K562 (cell line): ENCODE data around the gene ERMARD. TPM values are rescaled to one million over a fixed set of nuclear protein-coding genes. Genes with fewer than 3 reads are reported as not detected.

Source experiments
- GATA2 ChIP-seq: sonication (generic); formaldehyde crosslinking; IDR thresholded peaks from 2 replicates; pipeline ENCODE4 v1.4.0; 2020; ENCODE audit warnings: mild to moderate bottlenecking, missing genetic modification reagents
- HOXB6 ChIP-seq: fragments of 250-450 bp; sonication (Bioruptor Pico); IDR thresholded peaks from 2 replicates; pipeline ENCODE4 v1.5.1; 2022; ENCODE audit warnings: mild to moderate bottlenecking, borderline replicate concordance
- PHTF2 ChIP-seq: fragments of 250-450 bp; sonication (Bioruptor Pico); IDR thresholded peaks from 2 replicates; pipeline ENCODE4 v1.5.0; 2021; ENCODE audit warnings: mild to moderate bottlenecking
- POLR3G ChIP-seq: IDR thresholded peaks from 2 replicates; pipeline ENCODE4 v1.6.1; 2011; ENCODE audit not compliant: insufficient read length, insufficient replicate concordance; ENCODE audit errors: extremely low read depth
- SMAD2 ChIP-seq: fragments of 150-350 bp; IDR thresholded peaks from 2 replicates; pipeline ENCODE4 v1.6.1; 2014; ENCODE audit warnings: low read depth, mild to moderate bottlenecking, low read length
- SMARCA4 ChIP-seq: fragments of 450-650 bp; IDR thresholded peaks from 2 replicates; pipeline ENCODE4 v1.6.1; 2016
- SNRNP70 ChIP-seq: fragments of 200-400 bp; formaldehyde crosslinking; optimal IDR thresholded peaks from 2 replicates; pipeline ENCODE3; 2017; ENCODE audit warnings: low read depth, low read length
- SREBF2 ChIP-seq: sonication (generic); formaldehyde crosslinking; IDR thresholded peaks from 2 replicates; pipeline ENCODE4 v1.4.0; 2020; ENCODE audit warnings: mild to moderate bottlenecking, missing genetic modification reagents
- TAF7 ChIP-seq: fragments of 450-650 bp; IDR thresholded peaks from 2 replicates; pipeline ENCODE4 v1.6.1; 2016; ENCODE audit warnings: missing genetic modification characterization, missing compliant biosample characterization
- ZNF644 ChIP-seq: fragments of 200-800 bp; sonication (Bioruptor generic); IDR thresholded peaks from 2 replicates; pipeline ENCODE4 v1.6.1; 2016; ENCODE audit warnings: low read depth, missing genetic modification characterization, missing compliant biosample characterization
- polyA plus RNA-seq, 8 experiments: library from polyadenylated mRNA; depleted of rRNA in 4 of 8; stranded (reverse) in 5 of 8; unstranded in 3 of 8; fragments of >200 nt; fragmentation: Nextera tagmentation in 2 of 8; fragmentation: Illumina TruSeq in 1 of 8; extraction: Ambion mirVana in 2 of 8; extraction: Trizol in 1 of 8; gene quantifications; 2 replicates each; pipeline versions ENCODE4 v1.2.1 to v1.2.3, GENCODE V29; 2011 to 2014; ENCODE audit warnings: inconsistent platforms in 1 of 8, missing spikeins in 1 of 8
- total RNA-seq, 7 experiments: library from RNA; depleted of rRNA in 6 of 7; stranded (reverse); fragments of >200 nt in 6 of 7; fragmentation: Illumina TruSeq in 2 of 7; extraction: Trizol in 2 of 7; gene quantifications; 2 replicates each; pipeline versions ENCODE4 v1.2.1 to v1.2.3, GENCODE V29; 2011 to 2021; ENCODE audit warnings: low replicate concordance in 1 of 7
- TF ChIP-seq, protein P1 (sequence below): fragments of 250-450 bp; sonication (Bioruptor Pico); IDR thresholded peaks from 2 replicates; pipeline ENCODE4 v1.4.0; 2020
- TF ChIP-seq, protein P2 (sequence below): fragments of 450-650 bp; IDR thresholded peaks from 2 replicates; pipeline ENCODE4 v1.7.1; 2018; ENCODE audit warnings: mild to moderate bottlenecking, low read depth; ENCODE audit not compliant: partially characterized antibody
- TF ChIP-seq, protein P3 (sequence below): sonication (generic); formaldehyde crosslinking; IDR thresholded peaks from 2 replicates; pipeline ENCODE4 v1.8.0; 2022; ENCODE audit warnings: mild to moderate bottlenecking, missing genetic modification reagents
- TF ChIP-seq, protein P4 (sequence below): fragments of 450-650 bp; IDR thresholded peaks from 2 replicates; pipeline ENCODE4 v1.6.1; 2017; ENCODE audit warnings: mild to moderate bottlenecking, moderate library complexity
- TF ChIP-seq, protein P5 (sequence below): fragments of 250-450 bp; sonication (Bioruptor Pico); IDR thresholded peaks from 2 replicates; pipeline ENCODE4 v1.5.0; 2021

The ERMARD gene
- total and polyA plus RNA-seq, 9 of the 15 experiments (the other 6 are each of a cell fraction or from before 2014, with no cell fraction given) = 14.5 to 68.6 (median 27.7) TPM

DNA sequence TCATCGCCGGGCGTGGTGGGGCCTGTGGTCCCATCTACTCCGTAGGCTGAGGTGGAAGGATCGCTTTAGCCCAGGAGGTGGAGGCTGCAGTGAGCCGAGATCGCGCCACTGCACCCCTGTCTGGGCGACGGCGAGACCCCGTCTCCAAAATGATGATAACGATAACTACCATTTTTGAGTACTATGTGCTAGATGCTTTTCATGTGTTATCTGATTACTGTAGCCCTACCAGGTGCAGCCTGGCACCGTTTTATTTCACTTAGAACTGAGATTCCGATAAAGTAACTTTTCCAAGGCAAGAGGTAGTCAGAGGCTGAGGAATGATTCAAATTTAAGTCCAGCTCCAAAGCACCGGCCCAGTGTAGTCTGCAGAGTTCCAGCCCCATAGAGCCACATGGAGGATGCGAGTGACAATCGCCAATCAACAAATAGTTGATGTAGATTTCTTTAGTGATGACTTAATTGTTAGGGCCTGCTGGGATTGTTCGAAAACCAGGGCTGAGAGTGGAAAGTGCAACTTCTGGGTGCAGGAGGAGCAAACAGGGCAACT lies 727 bp downstream of the ERMARD start (continued):
- TF ChIP-seq, protein P1, sequence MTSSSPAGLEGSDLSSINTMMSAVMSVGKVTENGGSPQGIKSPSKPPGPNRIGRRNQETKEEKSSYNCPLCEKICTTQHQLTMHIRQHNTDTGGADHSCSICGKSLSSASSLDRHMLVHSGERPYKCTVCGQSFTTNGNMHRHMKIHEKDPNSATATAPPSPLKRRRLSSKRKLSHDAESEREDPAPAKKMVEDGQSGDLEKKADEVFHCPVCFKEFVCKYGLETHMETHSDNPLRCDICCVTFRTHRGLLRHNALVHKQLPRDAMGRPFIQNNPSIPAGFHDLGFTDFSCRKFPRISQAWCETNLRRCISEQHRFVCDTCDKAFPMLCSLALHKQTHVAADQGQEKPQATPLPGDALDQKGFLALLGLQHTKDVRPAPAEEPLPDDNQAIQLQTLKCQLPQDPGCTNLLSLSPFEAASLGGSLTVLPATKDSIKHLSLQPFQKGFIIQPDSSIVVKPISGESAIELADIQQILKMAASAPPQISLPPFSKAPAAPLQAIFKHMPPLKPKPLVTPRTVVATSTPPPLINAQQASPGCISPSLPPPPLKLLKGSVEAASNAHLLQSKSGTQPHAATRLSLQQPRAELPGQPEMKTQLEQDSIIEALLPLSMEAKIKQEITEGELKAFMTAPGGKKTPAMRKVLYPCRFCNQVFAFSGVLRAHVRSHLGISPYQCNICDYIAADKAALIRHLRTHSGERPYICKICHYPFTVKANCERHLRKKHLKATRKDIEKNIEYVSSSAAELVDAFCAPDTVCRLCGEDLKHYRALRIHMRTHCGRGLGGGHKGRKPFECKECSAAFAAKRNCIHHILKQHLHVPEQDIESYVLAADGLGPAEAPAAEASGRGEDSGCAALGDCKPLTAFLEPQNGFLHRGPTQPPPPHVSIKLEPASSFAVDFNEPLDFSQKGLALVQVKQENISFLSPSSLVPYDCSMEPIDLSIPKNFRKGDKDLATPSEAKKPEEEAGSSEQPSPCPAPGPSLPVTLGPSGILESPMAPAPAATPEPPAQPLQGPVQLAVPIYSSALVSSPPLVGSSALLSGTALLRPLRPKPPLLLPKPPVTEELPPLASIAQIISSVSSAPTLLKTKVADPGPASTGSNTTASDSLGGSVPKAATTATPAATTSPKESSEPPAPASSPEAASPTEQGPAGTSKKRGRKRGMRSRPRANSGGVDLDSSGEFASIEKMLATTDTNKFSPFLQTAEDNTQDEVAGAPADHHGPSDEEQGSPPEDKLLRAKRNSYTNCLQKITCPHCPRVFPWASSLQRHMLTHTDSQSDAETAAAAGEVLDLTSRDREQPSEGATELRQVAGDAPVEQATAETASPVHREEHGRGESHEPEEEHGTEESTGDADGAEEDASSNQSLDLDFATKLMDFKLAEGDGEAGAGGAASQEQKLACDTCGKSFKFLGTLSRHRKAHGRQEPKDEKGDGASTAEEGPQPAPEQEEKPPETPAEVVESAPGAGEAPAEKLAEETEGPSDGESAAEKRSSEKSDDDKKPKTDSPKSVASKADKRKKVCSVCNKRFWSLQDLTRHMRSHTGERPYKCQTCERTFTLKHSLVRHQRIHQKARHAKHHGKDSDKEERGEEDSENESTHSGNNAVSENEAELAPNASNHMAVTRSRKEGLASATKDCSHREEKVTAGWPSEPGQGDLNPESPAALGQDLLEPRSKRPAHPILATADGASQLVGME = 0 out of 2 replicates have a peak, but pooled peaks have one; percentile 7
- TF ChIP-seq, protein P2, sequence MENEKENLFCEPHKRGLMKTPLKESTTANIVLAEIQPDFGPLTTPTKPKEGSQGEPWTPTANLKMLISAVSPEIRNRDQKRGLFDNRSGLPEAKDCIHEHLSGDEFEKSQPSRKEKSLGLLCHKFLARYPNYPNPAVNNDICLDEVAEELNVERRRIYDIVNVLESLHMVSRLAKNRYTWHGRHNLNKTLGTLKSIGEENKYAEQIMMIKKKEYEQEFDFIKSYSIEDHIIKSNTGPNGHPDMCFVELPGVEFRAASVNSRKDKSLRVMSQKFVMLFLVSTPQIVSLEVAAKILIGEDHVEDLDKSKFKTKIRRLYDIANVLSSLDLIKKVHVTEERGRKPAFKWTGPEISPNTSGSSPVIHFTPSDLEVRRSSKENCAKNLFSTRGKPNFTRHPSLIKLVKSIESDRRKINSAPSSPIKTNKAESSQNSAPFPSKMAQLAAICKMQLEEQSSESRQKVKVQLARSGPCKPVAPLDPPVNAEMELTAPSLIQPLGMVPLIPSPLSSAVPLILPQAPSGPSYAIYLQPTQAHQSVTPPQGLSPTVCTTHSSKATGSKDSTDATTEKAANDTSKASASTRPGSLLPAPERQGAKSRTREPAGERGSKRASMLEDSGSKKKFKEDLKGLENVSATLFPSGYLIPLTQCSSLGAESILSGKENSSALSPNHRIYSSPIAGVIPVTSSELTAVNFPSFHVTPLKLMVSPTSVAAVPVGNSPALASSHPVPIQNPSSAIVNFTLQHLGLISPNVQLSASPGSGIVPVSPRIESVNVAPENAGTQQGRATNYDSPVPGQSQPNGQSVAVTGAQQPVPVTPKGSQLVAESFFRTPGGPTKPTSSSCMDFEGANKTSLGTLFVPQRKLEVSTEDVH = no peak
- no peak for TF ChIP-seq SMAD2
- TF ChIP-seq, protein P3, sequence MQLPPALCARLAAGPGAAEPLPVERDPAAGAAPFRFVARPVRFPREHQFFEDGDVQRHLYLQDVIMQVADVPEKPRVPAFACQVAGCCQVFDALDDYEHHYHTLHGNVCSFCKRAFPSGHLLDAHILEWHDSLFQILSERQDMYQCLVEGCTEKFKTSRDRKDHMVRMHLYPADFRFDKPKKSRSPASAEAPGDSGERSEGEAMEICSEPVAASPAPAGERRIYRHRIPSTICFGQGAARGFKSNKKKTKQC = 0 out of 2 replicates have a peak, but pooled peaks have one; percentile 25
- TF ChIP-seq ZNF644 (tag) = peak; percentile 55
- 0 out of 2 replicates have a peak, but pooled peaks have one; percentile 22 for TF ChIP-seq PHTF2 (CRISPR knock-in tag)
- TF ChIP-seq SMARCA4 = 0 out of 2 replicates have a peak, but pooled peaks have one; percentile 37
- no peak for TF ChIP-seq POLR3G
- TF ChIP-seq GATA2 (CRISPR knock-in tag) = peak; percentile 47; the same call in 1 of the 2 replicates
- 0 out of 2 replicates have a peak, but pooled peaks have one; percentile 22 for TF ChIP-seq HOXB6 (CRISPR knock-in tag)
- TF ChIP-seq, protein P4, sequence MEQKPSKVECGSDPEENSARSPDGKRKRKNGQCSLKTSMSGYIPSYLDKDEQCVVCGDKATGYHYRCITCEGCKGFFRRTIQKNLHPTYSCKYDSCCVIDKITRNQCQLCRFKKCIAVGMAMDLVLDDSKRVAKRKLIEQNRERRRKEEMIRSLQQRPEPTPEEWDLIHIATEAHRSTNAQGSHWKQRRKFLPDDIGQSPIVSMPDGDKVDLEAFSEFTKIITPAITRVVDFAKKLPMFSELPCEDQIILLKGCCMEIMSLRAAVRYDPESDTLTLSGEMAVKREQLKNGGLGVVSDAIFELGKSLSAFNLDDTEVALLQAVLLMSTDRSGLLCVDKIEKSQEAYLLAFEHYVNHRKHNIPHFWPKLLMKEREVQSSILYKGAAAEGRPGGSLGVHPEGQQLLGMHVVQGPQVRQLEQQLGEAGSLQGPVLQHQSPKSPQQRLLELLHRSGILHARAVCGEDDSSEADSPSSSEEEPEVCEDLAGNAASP = no peak
- peak; percentile 44; the same call in 1 of the 2 replicates for TF ChIP-seq TAF7 (tag)
- no peak for TF ChIP-seq SNRNP70
- TF ChIP-seq SREBF2 (CRISPR knock-in tag) = 0 out of 2 replicates have a peak, but pooled peaks have one; percentile 88
- TF ChIP-seq, protein P5, sequence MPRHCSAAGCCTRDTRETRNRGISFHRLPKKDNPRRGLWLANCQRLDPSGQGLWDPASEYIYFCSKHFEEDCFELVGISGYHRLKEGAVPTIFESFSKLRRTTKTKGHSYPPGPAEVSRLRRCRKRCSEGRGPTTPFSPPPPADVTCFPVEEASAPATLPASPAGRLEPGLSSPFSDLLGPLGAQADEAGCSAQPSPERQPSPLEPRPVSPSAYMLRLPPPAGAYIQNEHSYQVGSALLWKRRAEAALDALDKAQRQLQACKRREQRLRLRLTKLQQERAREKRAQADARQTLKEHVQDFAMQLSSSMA = no peak
